Dendritic cell treated with granulocyte-macrophage colony-stimulating factor and Interleukin-4, amounts not matched to agents 40 ng/mL and 50 ng/mL, for 4 days (primary cell): ENCODE results near the gene PABPC3.

Experiments used
- H3K27ac Mint-ChIP-seq: one replicate; pipeline ENCODE4 v1.8.0; 2022; ENCODE audit warnings: mild to moderate bottlenecking, mixed read lengths
- H3K27me3 Mint-ChIP-seq: one replicate; pipeline ENCODE4 v1.8.0; 2022; ENCODE audit warnings: mild to moderate bottlenecking, mixed read lengths
- H3K36me3 Mint-ChIP-seq: one replicate; pipeline ENCODE4 v1.8.0; 2022; ENCODE audit warnings: low read depth, mixed read lengths
- H3K4me1 Mint-ChIP-seq: one replicate; pipeline ENCODE4 v1.8.0; 2022; ENCODE audit warnings: low read depth, mixed read lengths
- H3K4me3 Mint-ChIP-seq: one replicate; pipeline ENCODE4 v1.8.0; 2022; ENCODE audit warnings: mild to moderate bottlenecking, moderate library complexity, mixed read lengths
- H3K9me3 Mint-ChIP-seq: one replicate; pipeline ENCODE4 v1.8.0; 2022; ENCODE audit warnings: mixed read lengths
- intact Hi-C: fragments of 100-400 bp; cut with micrococcal nuclease; formaldehyde crosslinking; loops from one replicate; pipeline ENCODE4 v1.15.0; 2022

PABPC3 gene

GRCh38 chr13:25095851-25096453 lies at the start of gene PABPC3:
Gene PABPC3, plus strand, starts transcription at chr13:25096136. Its CDS starts 63 bp downstream, at chr13:25096199.
- Mint-ChIP-seq H3K27me3 (peaks cover 37% of the 10 kb centered on the region), H3K27ac (no peak within 1 kb of the TSS), H3K4me3 (peak within 1 kb of the TSS; percentile 55), H3K9me3 (no peaks in the 10 kb centered on the region), H3K36me3 (no peaks in the 10 kb centered on the region), H3K4me1 (peaks cover 5% of the 10 kb centered on the region)
- intact Hi-C loops = no loop called here

- H3K27ac Mint-ChIP-seq = no peak overlapping the region
- H3K27me3 Mint-ChIP-seq = peaks cover 64% of the 10 kb centered on the region
- H3K4me3 Mint-ChIP-seq = no peak overlapping the region
- H3K4me1 Mint-ChIP-seq = no peaks in the 10 kb centered on the region
- H3K9me3 Mint-ChIP-seq = peaks cover 17% of the 10 kb centered on the region
- no peaks in the 10 kb centered on the region for H3K36me3 Mint-ChIP-seq
- intact Hi-C loops = no loop called here
Observed at GRCh38 chr13:25046274-25046984, 49.5 kb upstream of the PABPC3 start.

- intact Hi-C loops = no loop called here
- H3K9me3 Mint-ChIP-seq = peaks cover 19% of the 10 kb centered on the region
Observed at GRCh38 chr13:25046985-25047511, 48.9 kb upstream of the PABPC3 start.

GRCh38 chr13:25051065-25051464 lies 44.9 kb upstream of the PABPC3 start:
- H3K4me1 Mint-ChIP-seq = no peaks in the 10 kb centered on the region
- intact Hi-C loops = no loop called here
- peaks cover 19% of the 10 kb centered on the region for H3K9me3 Mint-ChIP-seq
- H3K36me3 Mint-ChIP-seq = no peaks in the 10 kb centered on the region
- peaks cover 47% of the 10 kb centered on the region for H3K27me3 Mint-ChIP-seq
- no peak overlapping the region for H3K4me3 Mint-ChIP-seq
- no peak overlapping the region for H3K27ac Mint-ChIP-seq

More at GRCh38 chr13:25046985-25047511, 48.9 kb upstream of the PABPC3 start:
- no peak overlapping the region for H3K27ac Mint-ChIP-seq
- H3K4me1 Mint-ChIP-seq = no peaks in the 10 kb centered on the region
- H3K27me3 Mint-ChIP-seq = peaks cover 62% of the 10 kb centered on the region
- no peaks in the 10 kb centered on the region for H3K36me3 Mint-ChIP-seq
- H3K4me3 Mint-ChIP-seq = no peak overlapping the region

GRCh38 chr13:25059166-25059565 lies 36.8 kb upstream of the PABPC3 start:
- Mint-ChIP-seq H3K4me3 (no peak overlapping the region), H3K27me3 (peaks cover 4% of the 10 kb centered on the region), H3K36me3 (no peaks in the 10 kb centered on the region), H3K27ac (no peak overlapping the region), H3K9me3 (no peaks in the 10 kb centered on the region), H3K4me1 (no peaks in the 10 kb centered on the region)
- intact Hi-C loops = no loop called here

- H3K27me3 Mint-ChIP-seq = peaks cover 2% of the 10 kb centered on the region
- intact Hi-C loops = no loop called here
- H3K27ac Mint-ChIP-seq = no peak overlapping the region
- H3K4me1 Mint-ChIP-seq = no peaks in the 10 kb centered on the region
- H3K9me3 Mint-ChIP-seq = no peaks in the 10 kb centered on the region
- no peaks in the 10 kb centered on the region for H3K36me3 Mint-ChIP-seq
- H3K4me3 Mint-ChIP-seq = no peak overlapping the region
Observed at GRCh38 chr13:25059958-25060357, 36.0 kb upstream of the PABPC3 start.

- no peaks in the 10 kb centered on the region for H3K9me3 Mint-ChIP-seq
- no peaks in the 10 kb centered on the region for H3K4me1 Mint-ChIP-seq
- H3K27ac Mint-ChIP-seq = no peak overlapping the region
- intact Hi-C loops = no loop called here
- H3K4me3 Mint-ChIP-seq = no peak overlapping the region
- no peaks in the 10 kb centered on the region for H3K36me3 Mint-ChIP-seq
- H3K27me3 Mint-ChIP-seq = no peaks in the 10 kb centered on the region
Observed at GRCh38 chr13:25062479-25062878, 33.5 kb upstream of the PABPC3 start.

- no peaks in the 10 kb centered on the region for H3K9me3 Mint-ChIP-seq
- H3K36me3 Mint-ChIP-seq = no peaks in the 10 kb centered on the region
- no peak overlapping the region for H3K27ac Mint-ChIP-seq
- H3K4me3 Mint-ChIP-seq = no peak overlapping the region
- H3K27me3 Mint-ChIP-seq = no peaks in the 10 kb centered on the region
- no peaks in the 10 kb centered on the region for H3K4me1 Mint-ChIP-seq
- intact Hi-C loops = no loop called here
Observed at GRCh38 chr13:25064396-25064795, 31.5 kb upstream of the PABPC3 start.

- intact Hi-C loops = no loop called here
- no peaks in the 10 kb centered on the region for H3K36me3 Mint-ChIP-seq
- peaks cover 2% of the 10 kb centered on the region for H3K27me3 Mint-ChIP-seq
- no peaks in the 10 kb centered on the region for H3K4me1 Mint-ChIP-seq
- H3K9me3 Mint-ChIP-seq = no peaks in the 10 kb centered on the region
- H3K4me3 Mint-ChIP-seq = no peak overlapping the region
- no peak overlapping the region for H3K27ac Mint-ChIP-seq
Observed at GRCh38 chr13:25065974-25066770, 29.8 kb upstream of the PABPC3 start.

GRCh38 chr13:25067064-25067463 lies 28.9 kb upstream of the PABPC3 start:
- Mint-ChIP-seq H3K36me3 (no peaks in the 10 kb centered on the region), H3K27ac (no peak overlapping the region), H3K9me3 (no peaks in the 10 kb centered on the region), H3K4me3 (no peak overlapping the region), H3K4me1 (no peaks in the 10 kb centered on the region), H3K27me3 (peaks cover 4% of the 10 kb centered on the region)
- intact Hi-C loops = no loop called here

GRCh38 chr13:25068810-25069209 lies 27.1 kb upstream of the PABPC3 start:
- H3K36me3 Mint-ChIP-seq = no peaks in the 10 kb centered on the region
- H3K9me3 Mint-ChIP-seq = no peaks in the 10 kb centered on the region
- no peak overlapping the region for H3K4me3 Mint-ChIP-seq
- intact Hi-C loops = no loop called here
- H3K27ac Mint-ChIP-seq = no peak overlapping the region
- H3K27me3 Mint-ChIP-seq = peaks cover 4% of the 10 kb centered on the region
- no peaks in the 10 kb centered on the region for H3K4me1 Mint-ChIP-seq

GRCh38 chr13:25069236-25069635 lies 26.7 kb upstream of the PABPC3 start:
- Mint-ChIP-seq H3K9me3 (no peaks in the 10 kb centered on the region), H3K4me3 (no peak overlapping the region), H3K27me3 (peaks cover 4% of the 10 kb centered on the region), H3K4me1 (no peaks in the 10 kb centered on the region), H3K36me3 (no peaks in the 10 kb centered on the region), H3K27ac (no peak overlapping the region)
- intact Hi-C loops = no loop called here

GRCh38 chr13:25069911-25070310 lies 26.0 kb upstream of the PABPC3 start:
- Mint-ChIP-seq H3K36me3 (no peaks in the 10 kb centered on the region), H3K27me3 (peaks cover 4% of the 10 kb centered on the region), H3K4me1 (no peaks in the 10 kb centered on the region), H3K9me3 (no peaks in the 10 kb centered on the region), H3K27ac (no peak overlapping the region), H3K4me3 (no peak overlapping the region)
- intact Hi-C loops = no loop called here

- H3K4me3 Mint-ChIP-seq = no peak overlapping the region
- no peaks in the 10 kb centered on the region for H3K36me3 Mint-ChIP-seq
- H3K9me3 Mint-ChIP-seq = no peaks in the 10 kb centered on the region
- intact Hi-C loops = no loop called here
- H3K27ac Mint-ChIP-seq = no peak overlapping the region
- peaks cover 5% of the 10 kb centered on the region for H3K27me3 Mint-ChIP-seq
- H3K4me1 Mint-ChIP-seq = no peaks in the 10 kb centered on the region
Observed at GRCh38 chr13:25080773-25081172, 15.2 kb upstream of the PABPC3 start.
